Smooth muscle cell (in vitro differentiated cells): ENCODE measurements around the gene CDIPT. TPM values are rescaled to one million over a fixed set of nuclear protein-coding genes. Genes with fewer than 3 reads are reported as not detected.

ENCODE experiments used
- DNase-seq: peaks from one replicate; lab custom pipeline; 2025; ENCODE audit not compliant: unreplicated experiment; lab: John Stamatoyannopoulos, UW
- H2AFZ ChIP-seq: fragments of 200-600 bp; sonication (generic); 2 replicates; pipeline ENCODE4 v1.6.0; 2016; ENCODE audit warnings: antibody characterized with exemption, low read depth, mild to moderate bottlenecking
- H3F3A ChIP-seq: fragments of 200-600 bp; sonication (generic); 2 replicates; pipeline ENCODE4 v1.6.0; 2017; ENCODE audit warnings: antibody characterized with exemption, low read depth
- H3K27ac ChIP-seq: fragments of 200-600 bp; sonication (generic); 2 replicates; pipeline ENCODE4 v1.5.1; 2016; ENCODE audit warnings: low read depth, mild to moderate bottlenecking
- H3K27me3 ChIP-seq: fragments of 200-600 bp; sonication (generic); 2 replicates; pipeline ENCODE4 v1.6.1; 2016; ENCODE audit warnings: low read depth, mild to moderate bottlenecking
- H3K36me3 ChIP-seq: fragments of 200-600 bp; sonication (generic); 2 replicates; pipeline ENCODE4 v1.5.1; 2016; ENCODE audit warnings: low read depth
- H3K4me1 ChIP-seq: fragments of 200-600 bp; sonication (generic); 2 replicates; pipeline ENCODE4 v1.5.1; 2016; ENCODE audit warnings: low read depth
- H3K4me2 ChIP-seq: fragments of 200-600 bp; sonication (generic); 2 replicates; pipeline ENCODE4 v1.6.0; 2016; ENCODE audit warnings: mild to moderate bottlenecking
- H3K4me3 ChIP-seq: fragments of 200-600 bp; sonication (generic); 2 replicates; pipeline ENCODE4 v1.5.1; 2016; ENCODE audit warnings: mild to moderate bottlenecking
- H3K79me2 ChIP-seq: fragments of 200-600 bp; sonication (generic); 2 replicates; pipeline ENCODE4 v1.6.0; 2016; ENCODE audit warnings: low read depth, mild to moderate bottlenecking
- H3K9ac ChIP-seq: fragments of 200-600 bp; sonication (generic); 2 replicates; pipeline ENCODE4 v1.6.0; 2016; ENCODE audit warnings: low read depth
- H3K9me3 ChIP-seq: fragments of 200-600 bp; sonication (generic); replicated peaks from 2 replicates; pipeline ENCODE4 v1.5.1; 2016; ENCODE audit warnings: low read depth
- H4K20me1 ChIP-seq: fragments of 200-600 bp; sonication (generic); 2 replicates; pipeline ENCODE4 v1.6.0; 2016; ENCODE audit warnings: low read depth
- CTCF ChIP-seq: fragments of 200-600 bp; sonication (generic); IDR thresholded peaks from 2 replicates; pipeline ENCODE4 v1.5.1; 2017; ENCODE audit warnings: borderline replicate concordance, mild to moderate bottlenecking, antibody characterized with exemption; ENCODE audit not compliant: insufficient read depth, poor library complexity, severe bottlenecking
- WGBS: methylation state at CpG from one replicate; pipeline ENCODE4 v1.1.7; 2016; ENCODE audit warnings: low lambda C conversion rate; 5-methylcytosine and 5-hydroxymethylcytosine counted together
- polyA plus RNA-seq: library from polyadenylated mRNA; unstranded; fragments of >200 nt; fragmentation: Nextera tagmentation; extraction: Ambion mirVana; gene quantifications from 2 replicates; pipeline ENCODE4 v1.2.1, GENCODE V29; 2016
- total RNA-seq: library from RNA; depleted of rRNA; stranded (reverse); fragments of >200 nt; gene quantifications from 2 replicates; pipeline ENCODE4 v1.2.3, GENCODE V29; 2014

Gene CDIPT
- total and polyA plus RNA-seq, 2 experiments from 2014 or later = 61.4 to 90.7 TPM

- Histone ChIP-seq H3K79me2 (peaks cover 15% of the 10 kb centered on the region), H3K4me3 (no peak overlapping the region), H3K36me3 (no peaks in the 10 kb centered on the region), H2AFZ (no peak overlapping the region), H3F3A (no peaks in the 10 kb centered on the region), H3K4me2 (no peak overlapping the region), H3K9ac (no peak overlapping the region), H4K20me1 (no peaks in the 10 kb centered on the region), H3K27ac (peak overlapping the region; percentile 71), H3K4me1 (peaks cover 12% of the 10 kb centered on the region), H3K9me3 (no peaks in the 10 kb centered on the region), H3K27me3 (no peaks in the 10 kb centered on the region)
- no peak for DNase-seq
- WGBS = 83% methylated on average over 10 of the region's 10 CpGs
- no peak for TF ChIP-seq CTCF
Observed at GRCh38 chr16:29858149-29858849, 4.7 kb downstream of the CDIPT start.

GRCh38 chr16:29857133-29857760, 5.8 kb downstream of the CDIPT start:
- H3K79me2 ChIP-seq = peaks cover 9% of the 10 kb centered on the region
- no peaks in the 10 kb centered on the region for H3K9me3 ChIP-seq
- 37% methylated on average over 7 of the region's 7 CpGs for WGBS
- peaks cover 10% of the 10 kb centered on the region for H3K4me1 ChIP-seq
- no peaks in the 10 kb centered on the region for H3K36me3 ChIP-seq
- H3F3A ChIP-seq = no peaks in the 10 kb centered on the region
- H2AFZ ChIP-seq = no peak overlapping the region
- no peak for TF ChIP-seq CTCF
- H3K9ac ChIP-seq = no peak overlapping the region
- DNase-seq = no peak
- H4K20me1 ChIP-seq = no peaks in the 10 kb centered on the region
- H3K4me3 ChIP-seq = no peak overlapping the region
- H3K4me2 ChIP-seq = peak overlapping the region; percentile 42
- H3K27me3 ChIP-seq = no peaks in the 10 kb centered on the region
- peak overlapping the region; percentile 71 for H3K27ac ChIP-seq

GRCh38 chr16:29854520-29855100, 8.4 kb downstream of the CDIPT start:
- Histone ChIP-seq H3K27me3 (no peaks in the 10 kb centered on the region), H3K79me2 (no peaks in the 10 kb centered on the region), H3K27ac (no peak overlapping the region), H3K36me3 (no peaks in the 10 kb centered on the region), H3K4me1 (no peaks in the 10 kb centered on the region), H3F3A (no peaks in the 10 kb centered on the region), H3K4me3 (no peak overlapping the region), H2AFZ (no peak overlapping the region), H4K20me1 (no peaks in the 10 kb centered on the region), H3K9ac (no peak overlapping the region), H3K4me2 (no peak overlapping the region), H3K9me3 (no peaks in the 10 kb centered on the region)
- no peak for TF ChIP-seq CTCF
- WGBS = 93% methylated on average over 5 of the region's 5 CpGs
- no peak for DNase-seq
